ENCODE data around the gene MYO16.

GRCh38 chr13:109000207-109000606 is 370.8 kb downstream of the MYO16 start:
- TF ChIP-seq POLR2A (IDR thresholded peaks at IDR 0.05; ENCODE audit: low read depth, low read length) (no peak), POLR2AphosphoS5 (IDR thresholded peaks at IDR 0.05; ENCODE audit: low read depth, low read length) (no peak)

All from GM12891 (cell line).